ENCODE data around the gene TXNRD1.
"Not testable (repeated sequence)": the region's sequence is repeated elsewhere in the genome, so short reads cannot be mapped to it uniquely, and the experiment has no call there.

- TF ChIP-seq CTCF (IDR thresholded peaks at IDR 0.05), result peak in 1 of 6 experiments; percentile 22
- not testable (repeated sequence) for TF ChIP-seq POLR2A (IDR thresholded peaks at IDR 0.05)
Observed at GRCh38 chr12:104294158-104294859, 78.7 kb downstream of the TXNRD1 start.

Measured in Peyer's patch (tissue), 4 donors.